NCI-H2196 treated with DMSO at 0.1 percent for 48 hours (cell line): ENCODE results near the gene ZDHHC11B.
"Not testable (repeated sequence)": the region's sequence is repeated elsewhere in the genome, so short reads cannot be mapped to it uniquely, and the experiment has no call there.

Experiments used
- DNase-seq: peaks from one replicate; lab custom pipeline; 2025; ENCODE audit not compliant: unreplicated experiment; lab: John Stamatoyannopoulos, UW

Gene ZDHHC11B

GRCh38 chr5:727087-727486, 57.4 kb downstream of the ZDHHC11B start:
- not testable (repeated sequence) for DNase-seq

- DNase-seq = not testable (repeated sequence)
Measured at GRCh38 chr5:723865-724264, 60.7 kb downstream of the ZDHHC11B start.

- DNase-seq = not testable (repeated sequence)
Measured at GRCh38 chr5:723309-723708, 61.2 kb downstream of the ZDHHC11B start.

GRCh38 chr5:719379-719778, 65.2 kb downstream of the ZDHHC11B start:
- not testable (repeated sequence) for DNase-seq

- DNase-seq = no peak
Measured at GRCh38 chr5:717143-717542, 67.4 kb downstream of the ZDHHC11B start.

- DNase-seq = not testable (repeated sequence)
Measured at GRCh38 chr5:716740-717139, 67.8 kb downstream of the ZDHHC11B start.

GRCh38 chr5:715636-716035, 68.9 kb downstream of the ZDHHC11B start:
- DNase-seq = not testable (repeated sequence)

GRCh38 chr5:714215-715118, 70.1 kb downstream of the ZDHHC11B start:
- DNase-seq = not testable (repeated sequence)

GRCh38 chr5:713686-714085, 70.8 kb downstream of the ZDHHC11B start:
- DNase-seq = not testable (repeated sequence)

GRCh38 chr5:708848-709517, 75.5 kb downstream of the ZDHHC11B start:
- not testable (repeated sequence) for DNase-seq

- not testable (repeated sequence) for DNase-seq
Measured at GRCh38 chr5:708374-708773, 76.2 kb downstream of the ZDHHC11B start.

- not testable (repeated sequence) for DNase-seq
Measured at GRCh38 chr5:706127-706526, 78.4 kb downstream of the ZDHHC11B start.

GRCh38 chr5:696753-697702, 87.5 kb downstream of the ZDHHC11B start:
- not testable (repeated sequence) for DNase-seq

- DNase-seq = not testable (repeated sequence)
Measured at GRCh38 chr5:696191-696590, 88.3 kb downstream of the ZDHHC11B start.

- DNase-seq = not testable (repeated sequence)
Measured at GRCh38 chr5:695475-695874, 89.1 kb downstream of the ZDHHC11B start.

- not testable (repeated sequence) for DNase-seq
Measured at GRCh38 chr5:694042-694431, 90.5 kb downstream of the ZDHHC11B start.

- DNase-seq = peak; percentile 60
Measured at GRCh38 chr5:693271-694041, 91.1 kb downstream of the ZDHHC11B start, which contains the start of gene TPPP. Gene TPPP, minus strand, starts transcription at chr5:693352. Its CDS starts 15,292 bp downstream, at chr5:678060.

- DNase-seq = not testable (repeated sequence)
Measured at GRCh38 chr5:692529-693041, 91.9 kb downstream of the ZDHHC11B start.

GRCh38 chr5:691817-692528, 92.6 kb downstream of the ZDHHC11B start:
- DNase-seq = no peak
